Measurements from ENCODE around the gene TMEM144.

Gene TMEM144

DNA sequence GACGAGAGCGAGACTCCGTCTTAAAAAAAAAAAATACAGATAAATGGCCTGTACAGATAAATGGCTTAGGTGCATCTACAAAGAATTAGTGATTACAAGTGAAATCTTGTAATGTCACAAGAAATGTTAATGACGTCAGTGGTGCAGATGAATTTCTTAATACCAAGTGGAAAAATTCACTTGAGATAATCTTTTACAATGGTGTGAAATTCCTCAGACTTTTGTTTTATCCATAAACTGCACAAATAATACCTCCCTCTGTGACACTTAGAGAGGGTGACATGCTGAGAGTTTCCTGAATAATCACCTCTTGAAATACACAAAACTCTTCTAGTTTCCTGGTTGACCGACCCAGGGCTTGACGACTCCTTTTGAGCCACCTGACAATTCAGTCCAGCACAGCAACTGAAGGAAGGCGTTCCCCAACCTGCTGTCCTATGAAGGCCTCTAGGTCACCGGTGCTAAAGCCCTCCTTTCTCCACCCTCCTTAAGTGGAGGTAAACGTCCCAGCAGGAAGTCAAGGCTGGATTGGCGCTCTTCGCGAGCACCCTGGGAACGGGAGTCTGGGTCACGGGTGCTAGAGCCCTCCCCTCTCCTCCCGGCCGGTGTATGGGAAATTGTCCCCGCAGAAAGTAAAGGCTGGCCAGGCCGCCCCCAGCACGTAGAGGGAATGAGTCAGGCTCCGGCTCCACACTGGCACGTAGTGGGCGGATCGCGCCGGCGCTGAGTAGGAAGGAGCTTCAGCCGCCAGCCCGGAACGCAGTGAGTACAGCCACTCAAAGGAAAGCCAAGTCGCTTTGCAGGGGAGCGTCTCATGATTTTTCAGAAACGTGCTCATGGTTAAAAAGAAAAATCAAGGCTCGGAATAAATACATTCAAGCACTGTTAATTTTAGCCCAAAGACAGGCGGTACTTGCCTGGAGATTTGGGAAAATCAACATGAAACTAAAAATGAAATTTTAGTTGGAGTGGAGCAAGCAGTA is at the start of gene TMEM144:
TMEM144 (plus strand) TSS at position 662 of the 983 bp plus-strand sequence. CDS start 2,182 bp downstream, outside the sequence.
- DNase-seq: no peak

DNA sequence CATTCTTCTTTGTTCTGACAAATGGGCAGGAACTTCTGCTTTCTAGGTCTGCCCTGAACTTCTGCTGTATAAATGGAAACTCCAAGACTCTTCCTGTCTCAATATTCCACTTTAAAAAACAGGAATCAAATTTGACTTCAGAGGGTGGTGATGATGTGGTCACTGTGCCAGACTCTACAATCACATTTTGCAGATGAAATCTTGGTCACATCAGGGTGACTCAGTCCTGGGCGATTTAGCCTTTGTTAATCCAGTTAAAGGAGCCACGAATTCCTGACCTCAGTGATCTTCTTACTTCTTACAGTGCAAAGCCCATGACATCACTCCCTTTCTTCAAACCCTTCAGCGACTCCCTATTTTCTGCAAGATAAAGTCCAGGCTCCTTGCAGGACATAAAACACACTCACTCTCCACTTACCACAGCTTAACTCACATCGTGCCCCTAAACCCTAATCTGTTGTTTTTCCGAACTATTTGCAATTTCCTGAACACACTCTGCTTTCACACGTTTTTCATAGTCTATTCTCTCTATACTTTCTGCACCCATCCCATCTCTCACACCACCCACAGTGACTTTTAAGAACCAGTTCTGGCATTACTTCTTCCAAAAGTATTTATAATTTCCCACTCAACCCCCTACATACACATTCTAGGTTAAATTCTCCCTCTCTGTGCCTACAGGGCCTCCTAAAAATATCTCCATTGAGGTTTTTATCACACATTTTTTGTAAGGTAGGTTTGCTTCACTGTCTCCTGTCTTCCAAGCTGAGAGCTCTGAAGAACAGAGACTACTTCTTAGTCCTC is 48.5 kb upstream of the TMEM144 start:
- no peak for DNase-seq

DNA sequence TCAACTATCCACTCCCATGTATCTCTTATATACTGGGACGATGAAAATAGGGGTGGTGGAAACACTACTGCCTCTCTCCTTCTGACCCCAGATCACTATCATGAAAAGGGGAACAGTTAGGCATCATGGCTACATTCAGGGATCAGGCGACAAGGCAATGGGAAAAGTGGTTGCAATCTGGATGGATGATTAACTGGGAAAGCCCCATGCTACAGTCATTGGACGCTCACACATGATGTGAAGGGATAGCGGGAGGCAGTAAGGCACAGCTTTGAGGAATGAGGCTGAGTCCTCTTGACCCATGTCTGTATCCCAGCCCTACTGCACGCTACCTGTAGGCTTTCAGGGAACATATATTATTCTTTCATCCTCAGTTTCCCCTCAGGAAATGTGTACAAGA is 47.7 kb upstream of the TMEM144 start:
- no peak for DNase-seq

DNA sequence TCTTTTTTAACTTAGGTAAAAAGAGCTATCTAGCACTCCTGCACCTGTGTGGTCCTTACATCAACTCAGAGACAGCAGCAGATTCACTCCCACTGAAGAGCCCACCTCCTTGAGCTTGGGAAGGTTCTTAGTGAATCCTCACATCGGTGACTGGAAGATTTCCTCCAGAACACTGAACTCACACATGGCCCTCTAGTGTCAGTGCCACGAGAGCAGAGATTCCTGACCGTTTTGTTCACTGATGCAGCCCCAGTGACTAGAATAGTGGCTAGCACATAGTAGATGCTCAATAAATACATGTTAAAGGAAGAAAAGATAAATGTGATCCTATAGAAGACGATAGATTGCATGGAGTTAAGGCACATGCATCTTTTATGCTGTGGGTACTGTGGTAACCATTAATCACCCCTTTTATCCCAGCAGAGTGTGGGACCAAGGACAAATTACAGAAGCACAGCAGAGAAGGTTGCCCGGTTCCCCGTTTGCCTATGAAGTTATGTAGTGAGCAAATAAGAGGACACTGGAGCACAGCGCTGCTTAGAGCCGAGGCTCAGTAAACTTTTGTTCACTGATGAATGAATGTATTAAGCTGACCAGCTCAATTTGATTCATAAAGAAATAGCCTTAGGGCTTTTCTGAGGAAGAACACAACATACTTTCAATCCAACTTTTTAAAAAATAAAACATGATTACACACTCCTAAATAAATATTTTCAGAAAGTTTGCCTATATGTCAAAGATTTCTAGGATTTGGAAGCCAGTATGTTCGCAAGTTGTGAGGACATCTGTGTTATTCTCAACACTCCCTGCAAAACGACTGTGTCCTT is 46.1 kb upstream of the TMEM144 start:
- DNase-seq: no peak

DNA sequence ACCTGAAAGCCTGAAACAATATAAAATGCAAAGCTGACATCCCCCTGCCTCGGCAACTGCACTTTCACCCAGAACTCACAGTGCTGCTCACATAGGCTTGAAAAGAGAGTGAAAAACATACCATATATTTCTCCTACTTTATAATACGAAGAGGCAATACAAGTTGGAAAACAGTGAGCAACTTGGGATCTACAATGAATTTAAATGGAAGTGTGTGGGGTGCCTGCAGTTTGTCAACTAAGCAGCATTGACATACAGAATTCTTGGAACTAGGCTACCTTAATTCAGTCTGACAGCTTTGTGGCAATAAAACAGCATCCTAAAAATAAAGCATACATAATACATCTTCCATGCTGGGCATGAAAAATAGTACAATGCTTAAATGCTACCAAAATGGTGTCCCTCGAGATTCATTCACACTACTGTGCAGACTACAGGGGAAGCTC is 45.5 kb upstream of the TMEM144 start:
- DNase-seq: no peak

DNA sequence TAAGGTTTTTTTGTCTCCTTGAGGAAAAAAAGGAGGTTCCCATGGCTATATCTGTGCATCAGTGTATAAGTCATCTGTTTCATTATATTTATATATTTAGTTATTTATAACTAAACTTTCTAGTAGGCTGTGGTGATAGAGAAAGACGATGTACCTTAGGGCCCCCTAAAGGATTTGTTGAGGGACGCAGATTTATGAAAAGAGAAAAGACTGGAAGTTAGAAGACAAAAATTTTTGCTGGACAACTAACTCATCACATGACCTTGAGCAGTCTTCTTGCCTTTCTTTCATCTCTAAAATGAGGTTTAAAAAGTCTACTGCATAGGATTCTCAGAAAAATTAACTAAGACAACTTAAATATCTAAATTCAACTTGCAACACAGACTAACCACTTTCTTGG is 43.6 kb upstream of the TMEM144 start:
- no peak for DNase-seq

DNA sequence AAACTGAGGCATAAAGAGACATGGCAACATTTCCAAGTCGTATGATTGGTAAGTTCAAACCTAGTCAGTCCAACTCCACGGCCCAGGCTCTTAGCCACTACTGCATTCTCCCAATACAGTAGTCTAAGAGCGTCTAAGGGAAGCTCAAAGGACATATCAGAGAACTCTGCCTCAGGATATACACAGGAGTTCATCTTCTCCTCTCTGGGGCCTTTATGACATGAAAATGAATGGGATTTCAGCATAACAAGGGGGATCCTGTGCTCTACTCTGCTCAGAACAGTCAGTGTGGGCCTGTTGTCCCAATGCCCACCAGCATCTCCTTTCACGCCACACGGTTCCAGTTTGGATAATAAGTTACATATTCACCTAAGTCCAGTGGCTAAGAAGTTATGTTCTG is 41.7 kb upstream of the TMEM144 start:
- no peak for DNase-seq

DNA sequence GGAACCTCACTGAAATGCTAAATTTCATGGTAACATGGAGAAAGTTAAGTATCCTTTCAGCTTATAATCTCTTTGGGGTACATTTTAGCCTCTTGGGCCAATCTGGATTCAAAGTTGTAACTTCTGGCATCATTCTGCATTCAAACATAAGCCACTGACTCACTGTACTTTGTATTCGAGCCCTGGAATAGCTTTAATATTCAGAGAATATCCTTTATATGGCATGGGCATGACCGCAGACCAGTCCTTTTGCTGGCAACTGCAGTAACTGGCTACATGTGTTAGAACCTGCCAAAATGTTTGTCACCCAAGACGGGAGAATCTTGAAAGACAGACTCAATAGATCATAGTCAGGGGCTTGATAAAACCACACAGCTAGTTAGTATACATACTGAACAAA is 40.8 kb upstream of the TMEM144 start:
- no peak for DNase-seq

DNA sequence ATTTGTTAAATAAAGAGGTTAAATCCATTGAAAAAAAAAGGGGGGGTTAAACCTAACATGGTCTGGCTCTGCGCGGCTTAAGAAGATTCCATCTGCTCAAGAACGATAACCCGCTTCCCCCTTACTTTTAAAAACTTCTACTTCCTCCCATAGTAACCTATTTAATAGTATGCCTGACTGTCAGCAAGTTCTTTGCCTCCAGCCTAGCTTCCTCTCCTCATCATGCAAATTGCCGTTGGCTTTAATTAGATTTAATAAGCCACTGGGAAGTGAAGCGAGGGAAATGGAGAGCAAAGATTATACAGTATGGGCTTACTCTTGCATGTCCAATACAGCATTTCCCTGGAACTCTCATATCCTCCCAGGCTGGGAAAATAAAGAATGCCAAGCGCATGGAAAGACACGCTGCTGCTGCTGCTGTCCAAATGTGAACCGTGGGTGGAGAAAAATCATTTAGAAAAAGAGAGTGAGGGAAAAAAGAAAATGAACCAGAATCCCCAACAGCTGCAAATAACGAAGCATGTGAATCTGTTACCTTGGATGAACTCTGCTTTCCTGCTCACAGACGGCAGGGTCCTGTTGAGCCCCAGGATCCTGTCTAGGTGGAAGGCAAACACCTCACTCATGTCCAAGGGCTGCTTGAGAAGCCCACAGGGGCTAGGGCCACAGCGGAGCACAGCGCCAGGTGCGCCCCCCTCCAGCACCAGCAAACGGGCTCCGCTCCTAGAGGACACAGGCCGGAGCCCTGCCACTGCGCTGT is 40.2 kb upstream of the TMEM144 start:
- peak; percentile 36 for DNase-seq

DNA sequence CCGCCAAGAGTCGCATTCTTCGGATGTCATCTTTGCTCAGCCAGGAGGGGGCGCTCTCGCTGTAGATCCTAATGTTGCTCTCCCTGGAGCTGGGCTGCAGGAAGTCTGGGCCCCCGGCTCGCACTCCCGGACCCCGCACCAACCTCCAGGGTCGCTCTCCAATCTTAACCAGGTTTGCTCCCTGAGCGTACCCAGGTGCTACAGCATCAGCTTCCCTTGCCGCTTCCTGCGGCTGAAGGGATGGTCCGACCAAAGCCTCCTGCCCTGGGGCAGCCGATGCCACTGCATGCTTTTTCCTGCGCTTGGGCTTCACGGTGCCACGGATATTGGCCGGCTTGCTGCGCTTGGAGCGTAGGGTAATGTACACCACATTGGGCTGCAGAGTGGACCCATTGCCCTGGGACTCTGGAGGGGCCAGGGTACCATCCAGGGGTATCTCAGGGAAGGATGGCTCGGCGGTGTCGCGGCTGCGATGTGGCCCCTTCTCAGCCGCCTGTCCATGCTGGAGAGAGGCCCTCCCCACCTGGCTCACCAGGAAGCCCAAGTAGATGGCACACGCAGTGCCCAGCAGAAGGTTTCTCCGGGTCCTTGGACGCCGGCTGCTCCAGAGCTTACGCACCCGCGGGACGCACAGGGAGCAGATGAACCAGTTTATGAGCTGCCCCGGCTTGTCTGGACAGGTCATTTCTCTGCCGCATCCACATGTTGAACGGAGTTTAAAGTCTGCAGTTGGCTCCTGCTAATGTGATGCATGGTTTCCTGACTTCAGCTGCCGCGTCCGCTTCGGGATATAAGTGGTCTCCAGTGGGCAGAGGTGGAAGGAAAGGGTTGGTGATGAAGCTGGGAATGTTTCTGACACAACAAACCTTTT is 39.4 kb upstream of the TMEM144 start:
- DNase-seq: no peak

DNA sequence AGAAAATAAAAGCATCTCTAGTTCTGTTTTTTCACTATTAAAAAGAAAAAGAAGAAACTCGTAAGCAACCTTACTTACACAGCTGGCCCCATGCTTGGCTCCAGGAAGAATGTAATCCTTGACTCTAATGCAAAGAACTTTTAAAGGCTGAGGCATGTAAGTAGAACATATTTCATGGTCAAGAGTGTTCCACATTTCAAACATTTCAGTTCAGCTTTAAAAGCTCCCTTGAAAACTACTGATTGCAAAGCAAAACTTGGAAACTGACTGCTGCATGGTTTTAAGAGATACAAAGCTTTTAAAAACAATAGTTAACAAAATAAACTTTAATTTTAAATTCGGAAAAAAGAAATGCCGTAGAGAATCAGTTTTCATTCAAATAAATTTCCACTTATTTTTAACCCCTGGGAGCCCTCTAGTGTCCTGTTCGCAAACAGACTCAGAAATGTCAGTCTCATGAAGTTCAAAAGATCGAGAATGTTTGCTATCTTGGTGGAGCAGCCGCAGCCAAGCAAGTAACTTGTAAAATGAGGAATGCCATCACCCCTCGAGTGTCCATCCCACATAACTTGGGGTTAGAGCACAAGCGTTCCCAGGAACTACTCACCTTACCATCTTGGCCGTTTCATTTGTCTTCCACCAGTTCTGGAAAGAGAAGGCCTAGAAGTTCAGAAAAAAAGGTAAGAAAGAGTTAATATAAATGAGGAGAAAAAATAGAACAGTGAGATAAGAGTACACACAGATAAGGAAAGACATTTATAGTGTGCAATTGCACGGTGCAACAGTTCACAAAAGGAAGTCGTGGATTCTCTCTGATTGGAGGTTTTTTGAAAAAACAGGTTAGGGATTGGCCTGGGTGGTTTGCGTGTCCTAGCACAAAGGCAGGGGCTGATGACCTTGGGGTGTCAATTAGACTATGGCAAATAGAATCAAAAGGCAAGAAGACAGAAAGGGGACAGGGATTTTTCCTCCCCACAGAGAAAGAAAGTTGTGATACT is 37.7 kb upstream of the TMEM144 start, which contains the start of gene GASK1B:
GASK1B (minus strand) TSS at position 765 of the 998 bp plus-strand sequence. CDS start 1,650 bp downstream, outside the sequence.
- DNase-seq: no peak

DNA sequence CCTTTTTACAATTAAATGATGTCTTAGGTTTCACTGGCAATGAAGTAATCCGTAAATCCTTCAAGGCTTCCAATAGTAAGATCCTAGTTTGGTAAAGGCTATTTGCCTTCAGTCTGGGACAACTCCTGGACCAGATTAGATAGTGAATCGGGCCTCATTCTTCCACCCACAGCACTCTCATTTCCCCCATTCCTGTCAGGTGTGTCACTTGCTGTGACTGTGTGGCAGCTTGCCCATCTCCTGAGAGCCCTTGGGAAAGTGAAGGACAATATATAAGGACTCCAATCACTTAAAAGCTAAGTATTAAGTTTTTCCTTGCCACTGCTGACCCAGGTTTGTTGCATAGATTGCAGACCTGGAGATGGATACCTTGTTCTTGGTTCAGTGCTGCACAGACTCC is 34.2 kb upstream of the TMEM144 start:
- DNase-seq: no peak

DNA sequence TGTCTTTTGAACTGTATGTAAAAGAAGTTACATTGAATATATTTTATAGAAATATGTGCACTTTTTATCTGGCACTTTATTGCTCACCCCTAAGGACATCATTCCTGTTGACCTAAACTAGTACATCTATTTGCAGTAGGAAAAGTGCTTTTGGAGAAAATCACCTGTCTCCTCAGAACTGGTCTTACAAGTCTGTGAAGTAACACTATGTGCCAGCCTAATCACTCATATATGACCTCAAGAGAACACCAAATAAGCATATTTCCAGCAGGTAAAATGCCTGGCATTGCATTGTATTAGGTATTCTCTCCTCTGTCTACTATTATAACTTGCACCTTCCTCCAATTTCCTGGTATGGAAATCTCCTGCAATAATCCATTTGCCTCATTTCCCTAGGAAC is 33.5 kb upstream of the TMEM144 start:
- peak; percentile 47 for DNase-seq

DNA sequence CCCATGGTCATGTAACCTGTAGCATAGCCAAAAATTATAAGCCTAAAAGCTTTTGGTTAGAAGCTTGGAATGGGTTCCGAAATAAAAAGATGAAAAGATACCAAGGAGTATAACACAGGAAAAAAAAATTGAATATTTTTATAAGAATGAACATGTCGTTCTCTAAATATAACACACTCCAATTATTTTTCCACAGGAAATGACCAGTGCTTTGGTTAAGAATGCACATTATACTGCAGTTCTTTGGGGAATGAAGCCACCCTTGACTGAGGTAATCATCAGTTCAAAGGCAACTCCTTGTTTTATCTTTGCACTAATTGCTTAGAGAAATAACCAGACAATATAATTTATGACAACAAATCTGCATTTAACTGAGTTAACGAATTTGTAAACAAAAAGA is 30.8 kb upstream of the TMEM144 start:
- DNase-seq: no peak

DNA sequence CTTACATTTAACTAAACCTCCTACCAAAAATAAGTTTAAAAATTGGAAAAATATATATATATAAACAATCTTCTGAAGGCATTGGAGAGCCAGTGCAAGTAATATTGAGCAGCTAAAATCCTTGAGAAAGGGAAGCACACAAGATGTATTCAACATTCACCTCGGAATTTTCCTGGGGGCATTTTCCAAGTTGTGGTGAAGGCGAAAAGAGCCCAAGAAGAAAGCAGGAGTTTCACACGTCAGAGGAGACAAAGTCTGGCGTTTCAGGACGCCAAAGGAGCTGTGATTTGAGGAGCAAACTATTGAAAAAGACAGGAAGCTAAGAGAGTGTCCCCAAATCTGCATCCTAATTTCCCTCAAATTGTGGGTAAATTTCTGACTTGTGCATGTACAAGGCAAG is 28.4 kb upstream of the TMEM144 start:
- DNase-seq: no peak

DNA sequence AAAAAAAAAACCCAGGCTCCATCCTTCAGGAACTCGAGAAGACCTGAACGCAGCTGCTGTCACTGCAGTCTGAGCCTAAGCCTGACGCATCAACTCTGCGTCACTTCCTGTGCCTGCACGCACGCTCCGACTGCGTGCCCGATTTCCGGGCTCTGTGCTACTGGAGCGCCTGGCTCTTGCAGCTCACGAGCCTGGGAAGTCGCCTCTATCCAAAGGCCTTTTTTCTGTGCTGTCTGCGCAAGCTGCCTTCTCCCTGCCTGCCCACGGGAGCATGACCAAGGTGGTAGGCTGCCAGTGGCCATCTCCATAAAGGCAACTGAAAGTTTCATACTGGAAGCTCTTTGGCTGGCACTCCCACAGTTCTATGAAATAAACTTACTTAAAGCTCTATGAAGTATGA is 27.6 kb upstream of the TMEM144 start:
- no peak for DNase-seq

DNA sequence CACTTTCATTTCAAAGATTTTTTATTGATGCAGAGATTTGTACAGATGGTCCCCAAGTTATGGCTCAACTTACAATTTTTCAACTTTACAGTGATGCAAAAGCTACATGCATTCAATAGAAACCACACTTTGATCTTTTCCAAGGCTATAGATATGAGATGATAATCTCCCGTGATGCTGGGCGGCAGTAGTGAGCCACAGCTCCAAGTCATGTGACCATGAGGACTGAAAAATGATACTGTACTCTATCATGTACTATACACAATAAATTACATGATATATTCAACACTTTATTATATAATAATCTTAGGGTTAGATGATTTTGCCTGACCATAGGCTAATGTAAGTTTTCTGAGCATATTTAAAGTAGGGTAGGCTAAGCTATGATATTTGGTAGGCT is 23.5 kb upstream of the TMEM144 start:
- DNase-seq: no peak

DNA sequence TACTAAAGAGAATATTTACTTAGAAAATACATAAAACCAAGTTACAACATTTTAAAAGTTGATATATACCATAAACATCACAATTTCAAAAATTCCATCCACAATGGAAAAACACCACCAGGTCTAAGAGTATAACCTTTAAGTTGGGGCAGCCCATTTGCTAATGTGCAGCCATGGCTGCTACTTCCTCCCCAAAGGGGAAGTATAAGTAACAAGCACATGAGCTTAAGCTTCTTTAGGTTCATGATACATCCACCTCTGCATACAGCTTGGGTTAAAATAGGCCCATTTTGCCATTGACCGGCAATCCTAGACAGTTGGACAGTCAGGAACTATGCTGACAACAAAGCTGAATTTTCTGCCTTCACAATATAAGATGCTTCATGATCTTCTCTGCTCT is 20.9 kb upstream of the TMEM144 start:
- DNase-seq: no peak

DNA sequence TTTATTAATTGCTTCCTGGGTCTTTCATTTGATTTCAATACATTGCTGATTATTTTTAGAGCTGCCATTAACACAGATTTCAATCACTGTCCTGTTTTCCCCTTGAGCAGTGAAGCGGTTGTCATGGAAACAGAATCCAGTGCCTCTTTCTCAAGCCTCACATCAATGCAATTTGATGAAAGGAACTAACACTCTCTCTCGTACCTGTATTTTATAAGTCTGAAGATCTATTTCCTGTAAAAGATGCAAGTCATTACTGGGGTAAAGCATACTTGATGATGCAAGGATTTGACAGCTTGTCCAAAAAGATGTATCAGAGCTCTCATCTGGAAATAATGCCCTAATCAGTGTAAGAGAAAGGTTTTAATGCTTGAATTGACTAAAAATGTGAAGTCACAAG is 19.6 kb upstream of the TMEM144 start:
- no peak for DNase-seq
